Sigmoid colon (tissue), 4 donors: Measurements from ENCODE around the gene STBD1.

Experiments
- EP300 ChIP-seq, 4 donors: sonication (generic); formaldehyde crosslinking; IDR thresholded peaks; one replicate each; pipeline ENCODE4 v1.6.1; 2017; ENCODE audit warnings: antibody characterized with exemption in 4 of 4
- POLR2A ChIP-seq, 2 donors: fragments of 450-650 bp; IDR thresholded peaks; one replicate each; pipeline ENCODE4 v1.6.1; 2016; ENCODE audit warnings: antibody characterized with exemption in 2 of 2, mild to moderate bottlenecking in 2 of 2, moderate library complexity in 2 of 2
- TF ChIP-seq, protein P1 (sequence below), 4 experiments: fragments of 450-650 bp in 3 of 4; fragments of 200-600 bp in 1 of 4; IDR thresholded peaks; one replicate each; pipeline ENCODE4 v1.5.1; 2016 to 2019; ENCODE audit warnings: antibody characterized with exemption in 4 of 4, mild to moderate bottlenecking in 3 of 4, moderate library complexity in 2 of 4

DNA sequence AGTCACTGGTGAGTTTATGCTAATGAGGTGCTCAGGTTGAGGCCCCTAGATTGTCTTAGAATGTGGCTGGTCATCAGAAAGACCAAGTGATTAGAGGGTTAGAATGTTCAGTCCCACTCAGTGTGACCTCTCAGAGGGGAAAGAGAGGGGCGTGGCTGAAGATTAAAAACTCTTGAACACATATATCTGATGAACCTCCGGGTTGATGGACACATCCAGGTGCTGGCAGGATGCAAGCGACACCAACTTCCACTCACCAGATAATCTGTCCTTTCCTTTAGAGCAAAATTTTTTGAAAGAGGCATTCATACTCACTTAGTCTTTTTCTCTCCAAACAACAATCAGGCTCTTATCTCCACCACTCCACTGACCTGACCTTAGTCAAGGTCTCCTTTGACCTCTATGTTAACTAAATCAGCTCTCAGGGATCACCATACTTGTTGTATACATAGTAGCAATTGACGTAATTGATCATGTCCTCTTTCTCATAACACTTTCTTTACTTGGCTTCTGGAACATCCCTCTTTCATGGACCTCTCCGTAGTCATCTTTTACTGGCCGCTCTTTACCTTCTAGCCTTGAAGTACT is 40.8 kb upstream of the STBD1 start:
- TF ChIP-seq, protein P1, sequence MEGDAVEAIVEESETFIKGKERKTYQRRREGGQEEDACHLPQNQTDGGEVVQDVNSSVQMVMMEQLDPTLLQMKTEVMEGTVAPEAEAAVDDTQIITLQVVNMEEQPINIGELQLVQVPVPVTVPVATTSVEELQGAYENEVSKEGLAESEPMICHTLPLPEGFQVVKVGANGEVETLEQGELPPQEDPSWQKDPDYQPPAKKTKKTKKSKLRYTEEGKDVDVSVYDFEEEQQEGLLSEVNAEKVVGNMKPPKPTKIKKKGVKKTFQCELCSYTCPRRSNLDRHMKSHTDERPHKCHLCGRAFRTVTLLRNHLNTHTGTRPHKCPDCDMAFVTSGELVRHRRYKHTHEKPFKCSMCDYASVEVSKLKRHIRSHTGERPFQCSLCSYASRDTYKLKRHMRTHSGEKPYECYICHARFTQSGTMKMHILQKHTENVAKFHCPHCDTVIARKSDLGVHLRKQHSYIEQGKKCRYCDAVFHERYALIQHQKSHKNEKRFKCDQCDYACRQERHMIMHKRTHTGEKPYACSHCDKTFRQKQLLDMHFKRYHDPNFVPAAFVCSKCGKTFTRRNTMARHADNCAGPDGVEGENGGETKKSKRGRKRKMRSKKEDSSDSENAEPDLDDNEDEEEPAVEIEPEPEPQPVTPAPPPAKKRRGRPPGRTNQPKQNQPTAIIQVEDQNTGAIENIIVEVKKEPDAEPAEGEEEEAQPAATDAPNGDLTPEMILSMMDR (IDR thresholded peaks at IDR 0.05), result no peak
- TF ChIP-seq EP300 (IDR thresholded peaks at IDR 0.05), result no peak
- no peak for TF ChIP-seq POLR2A (IDR thresholded peaks at IDR 0.05)
